Posterior cingulate gyrus (tissue), 11 donors: ENCODE results near the gene FGF3.
"Not testable (repeated sequence)": the region's sequence is repeated elsewhere in the genome, so short reads cannot be mapped to it uniquely, and the experiment has no call there.

ENCODE experiments used
- DNase-seq, 10 donors: peaks; one replicate each; pipeline versions ENCODE4 v3.0.0 to v3.0.0-alpha.2; 2020 to 2021; ENCODE audit warnings: mixed read lengths in 3 of 10
- intact Hi-C: fragments of 100-400 bp; cut with DNase I; formaldehyde crosslinking; loops from one replicate; pipeline ENCODE4 v1.15.1; 2023

The FGF3 gene

GRCh38 chr11:69778373-69778772 is 40.8 kb downstream of the FGF3 start:
- intact Hi-C loops: no loop called here
- peak in 1 of 10 donors; percentile 2 for DNase-seq

- DNase-seq: peak in 1 of 10 donors; percentile 77
- intact Hi-C loops: no loop called here
Observed at GRCh38 chr11:69775163-69775755, 44.0 kb downstream of the FGF3 start, which contains the start of gene FGF4. TSS of gene FGF4 (minus strand) at chr11:69775341. CDS start at chr11:69775084, 257 bp downstream.

- peak in 1 of 10 donors; percentile 77 for DNase-seq
- intact Hi-C loops: no loop called here
Observed at GRCh38 chr11:69774354-69775162, 44.7 kb downstream of the FGF3 start.

GRCh38 chr11:69773626-69774353 is 45.4 kb downstream of the FGF3 start:
- DNase-seq: peak in 1 of 10 donors; percentile 66
- intact Hi-C loops: no loop called here

DNA sequence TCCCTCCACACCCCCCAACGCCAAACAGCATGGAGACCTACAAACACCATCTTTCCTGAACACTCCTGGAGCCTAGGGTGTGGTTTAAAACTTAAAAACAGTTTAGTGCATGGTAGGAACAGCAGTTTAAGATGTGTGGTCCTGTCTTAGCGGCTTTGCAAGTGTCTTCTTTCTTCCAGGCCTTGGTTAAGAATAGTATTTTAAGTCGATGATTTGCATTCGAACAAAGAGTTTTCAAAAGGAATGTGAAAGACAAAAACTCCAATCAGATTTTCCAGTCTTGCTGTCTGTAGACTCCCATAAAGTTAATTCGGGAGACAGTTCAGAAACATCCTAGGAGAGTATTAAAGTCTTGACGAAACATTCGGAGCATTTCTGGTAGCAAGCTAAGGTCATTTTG is 47.8 kb downstream of the FGF3 start:
- intact Hi-C loops: no loop called here
- DNase-seq: no peak

DNA sequence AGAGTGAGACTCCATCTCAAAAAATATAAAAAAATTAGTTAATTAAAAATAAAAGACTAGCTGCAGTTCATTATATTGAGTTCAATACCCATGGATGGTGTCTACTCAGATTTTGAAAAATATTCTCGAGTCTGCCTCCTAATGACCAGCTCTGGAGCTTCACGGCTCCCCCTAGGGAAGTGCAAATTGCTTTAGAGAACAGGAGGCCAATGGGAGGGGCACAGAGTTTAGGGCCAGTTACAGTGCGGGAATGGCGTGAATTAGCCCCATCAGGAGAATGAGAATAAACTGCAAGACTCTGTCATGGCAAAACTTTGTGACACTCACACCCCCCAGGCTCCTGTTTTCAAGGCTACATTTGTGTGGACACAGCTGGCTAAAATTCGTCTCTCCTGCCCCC is 48.7 kb downstream of the FGF3 start:
- no peak for DNase-seq
- intact Hi-C loops: no loop called here

GRCh38 chr11:69765498-69765995 is 53.7 kb downstream of the FGF3 start:
- intact Hi-C loops: no loop called here
- no peak for DNase-seq

- intact Hi-C loops, DNase-seq: not testable (repeated sequence)
Observed at GRCh38 chr11:69764918-69765317, 54.3 kb downstream of the FGF3 start.

GRCh38 chr11:69760319-69760718 is 58.9 kb downstream of the FGF3 start:
- intact Hi-C loops: no loop called here
- no peak for DNase-seq
